Measurements from ENCODE around the gene IL1R1. TPM values are rescaled to one million over a fixed set of nuclear protein-coding genes. Genes with fewer than 3 reads are reported as not detected.
A peak's percentile ranks its signal among the peaks of the same experiment; 100 is the strongest.

IL1R1 gene, protein sequence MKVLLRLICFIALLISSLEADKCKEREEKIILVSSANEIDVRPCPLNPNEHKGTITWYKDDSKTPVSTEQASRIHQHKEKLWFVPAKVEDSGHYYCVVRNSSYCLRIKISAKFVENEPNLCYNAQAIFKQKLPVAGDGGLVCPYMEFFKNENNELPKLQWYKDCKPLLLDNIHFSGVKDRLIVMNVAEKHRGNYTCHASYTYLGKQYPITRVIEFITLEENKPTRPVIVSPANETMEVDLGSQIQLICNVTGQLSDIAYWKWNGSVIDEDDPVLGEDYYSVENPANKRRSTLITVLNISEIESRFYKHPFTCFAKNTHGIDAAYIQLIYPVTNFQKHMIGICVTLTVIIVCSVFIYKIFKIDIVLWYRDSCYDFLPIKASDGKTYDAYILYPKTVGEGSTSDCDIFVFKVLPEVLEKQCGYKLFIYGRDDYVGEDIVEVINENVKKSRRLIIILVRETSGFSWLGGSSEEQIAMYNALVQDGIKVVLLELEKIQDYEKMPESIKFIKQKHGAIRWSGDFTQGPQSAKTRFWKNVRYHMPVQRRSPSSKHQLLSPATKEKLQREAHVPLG
- total RNA-seq, result 100 to 1,000 TPM in 1 of 4 donors, 10 to 100 TPM in 3; 51.1 to 141 (median 70.9) TPM

DNA sequence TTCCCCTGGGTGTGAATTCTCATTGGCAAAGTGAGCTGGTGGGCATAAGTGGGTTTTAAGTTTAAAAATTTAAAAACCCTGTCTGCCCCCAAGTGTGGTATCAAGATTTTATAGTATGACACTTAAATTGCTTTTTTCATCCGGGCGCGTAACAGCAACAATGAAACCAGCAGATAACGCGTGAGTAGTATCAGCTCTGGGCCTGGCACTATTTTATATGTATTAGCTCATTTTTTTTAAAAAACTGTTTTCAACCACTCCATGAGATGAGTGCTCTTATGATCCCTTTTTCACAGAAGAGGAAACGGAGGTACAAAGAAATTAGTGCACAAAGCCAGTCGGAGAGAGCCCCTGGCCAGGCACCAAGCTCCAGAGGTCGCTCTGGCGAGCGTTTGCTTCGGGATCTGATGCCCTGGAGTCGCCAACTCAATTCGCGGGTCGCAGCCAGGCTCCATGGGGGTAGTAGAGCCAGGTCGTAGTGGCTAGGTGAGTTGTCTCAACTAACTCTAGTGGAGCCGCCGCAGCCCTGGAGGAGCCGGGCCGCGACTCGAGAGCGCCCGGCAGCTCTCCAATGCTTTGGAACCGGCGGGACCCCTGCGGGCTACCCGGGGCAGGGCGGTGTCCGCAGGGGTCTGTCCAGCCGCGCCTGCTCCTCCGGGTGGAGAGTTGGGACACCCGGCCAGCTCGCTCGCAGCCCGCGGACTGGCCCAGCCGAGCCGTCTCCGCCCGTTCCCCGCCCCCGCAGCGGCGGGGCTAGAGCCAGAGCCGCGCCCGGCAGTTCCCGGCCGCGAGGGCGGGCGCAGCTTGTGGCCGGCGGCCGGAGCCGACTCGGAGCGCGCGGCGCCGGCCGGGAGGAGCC is at the start of gene IL1R1:
IL1R1 (plus strand) TSS at position 777 of the 859 bp plus-strand sequence. CDS start 14,979 bp downstream, outside the sequence.
- H3K9me3 ChIP-seq, result peaks cover 0 to 23% (median 0%) of the 10 kb centered on the region in 3 donors
- H3K4me3 ChIP-seq, result peak within 1 kb of the TSS; percentile 69 to 83
- peak; percentile 90 to 91 for TF ChIP-seq POLR2A (IDR thresholded peaks at IDR 0.05)
- TF ChIP-seq, protein P1, sequence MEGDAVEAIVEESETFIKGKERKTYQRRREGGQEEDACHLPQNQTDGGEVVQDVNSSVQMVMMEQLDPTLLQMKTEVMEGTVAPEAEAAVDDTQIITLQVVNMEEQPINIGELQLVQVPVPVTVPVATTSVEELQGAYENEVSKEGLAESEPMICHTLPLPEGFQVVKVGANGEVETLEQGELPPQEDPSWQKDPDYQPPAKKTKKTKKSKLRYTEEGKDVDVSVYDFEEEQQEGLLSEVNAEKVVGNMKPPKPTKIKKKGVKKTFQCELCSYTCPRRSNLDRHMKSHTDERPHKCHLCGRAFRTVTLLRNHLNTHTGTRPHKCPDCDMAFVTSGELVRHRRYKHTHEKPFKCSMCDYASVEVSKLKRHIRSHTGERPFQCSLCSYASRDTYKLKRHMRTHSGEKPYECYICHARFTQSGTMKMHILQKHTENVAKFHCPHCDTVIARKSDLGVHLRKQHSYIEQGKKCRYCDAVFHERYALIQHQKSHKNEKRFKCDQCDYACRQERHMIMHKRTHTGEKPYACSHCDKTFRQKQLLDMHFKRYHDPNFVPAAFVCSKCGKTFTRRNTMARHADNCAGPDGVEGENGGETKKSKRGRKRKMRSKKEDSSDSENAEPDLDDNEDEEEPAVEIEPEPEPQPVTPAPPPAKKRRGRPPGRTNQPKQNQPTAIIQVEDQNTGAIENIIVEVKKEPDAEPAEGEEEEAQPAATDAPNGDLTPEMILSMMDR (IDR thresholded peaks at IDR 0.05), result peak in 2 of 4 experiments; percentile 14 to 26
- TF ChIP-seq POLR2AphosphoS5 (IDR thresholded peaks at IDR 0.05), result peak; percentile 77
- TF ChIP-seq EP300 (IDR thresholded peaks at IDR 0.05), result no peak
- peaks cover 0 to 41% (median 6%) of the 10 kb centered on the region in 3 donors for H3K4me1 ChIP-seq
- 31 to 57% methylated on average over 6 to 9 of the region's 65 CpGs for WGBS, 2 donors (ENCODE audit: low coverage in 1 of 2)
- H3K27ac ChIP-seq, result peak within 1 kb of the TSS; percentile 89 to 92 (median 90)
- no peaks in the 10 kb centered on the region for H3K27me3 ChIP-seq
- peak; percentile 95 for ATAC-seq
- H3K36me3 ChIP-seq, result peaks cover 0 to 23% of the 10 kb centered on the region in 2 donors

DNA sequence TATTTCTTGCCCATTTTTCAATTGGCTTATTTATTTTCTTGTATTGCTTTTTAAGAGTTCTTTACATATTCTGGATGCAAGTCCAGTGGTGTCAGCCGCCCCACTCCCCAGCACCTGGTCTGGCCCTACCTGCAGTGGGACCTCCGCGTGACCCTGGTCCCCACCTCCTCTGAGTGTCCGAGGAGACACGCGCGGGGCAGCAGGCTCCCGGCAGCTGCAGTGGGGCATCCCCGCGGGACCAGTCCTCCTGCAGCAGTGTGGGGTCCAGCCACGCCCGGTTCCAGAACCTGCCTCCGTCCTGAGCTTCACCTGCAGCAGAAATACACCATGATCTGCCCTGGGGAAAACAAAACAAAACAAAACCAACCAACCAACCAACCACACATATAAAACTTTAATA is 48.9 kb upstream of the IL1R1 start:
- WGBS, 2 donors (ENCODE audit: low coverage in 1 of 2), result 93 to 96% methylated on average over 3 to 5 of the region's 13 CpGs
- no peak for ATAC-seq
- TF ChIP-seq, protein P1 (IDR thresholded peaks at IDR 0.05), result no peak
- TF ChIP-seq POLR2AphosphoS5 (IDR thresholded peaks at IDR 0.05), result no peak
- TF ChIP-seq EP300 (IDR thresholded peaks at IDR 0.05), result no peak
- TF ChIP-seq POLR2A (IDR thresholded peaks at IDR 0.05), result no peak
- no peak overlapping the region for H3K27ac ChIP-seq
- H3K9me3 ChIP-seq, result no peaks in the 10 kb centered on the region
- H3K36me3 ChIP-seq, result no peaks in the 10 kb centered on the region
- H3K4me1 ChIP-seq, result no peaks in the 10 kb centered on the region
- no peak overlapping the region for H3K4me3 ChIP-seq
- no peaks in the 10 kb centered on the region for H3K27me3 ChIP-seq

DNA sequence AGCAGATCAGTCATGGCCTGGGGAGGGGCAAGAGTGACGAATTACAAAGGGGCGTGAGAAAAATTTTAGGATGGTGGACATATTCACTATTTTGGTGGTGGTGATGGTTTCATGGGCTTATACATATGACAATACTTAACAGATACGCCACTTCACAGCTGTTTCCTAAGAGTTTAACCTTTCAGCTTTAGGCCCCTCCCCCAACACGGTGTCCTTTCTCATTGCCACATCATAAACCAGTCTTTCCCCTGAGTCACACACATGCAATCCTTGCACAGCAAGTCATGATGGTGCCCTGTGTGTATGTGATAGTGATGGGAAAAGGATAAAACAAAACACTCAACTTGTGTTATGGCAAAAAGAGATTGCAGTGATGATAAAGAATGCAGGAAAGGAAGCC is 47.6 kb upstream of the IL1R1 start:
- TF ChIP-seq, protein P1 (IDR thresholded peaks at IDR 0.05), result no peak
- TF ChIP-seq POLR2A (IDR thresholded peaks at IDR 0.05), result no peak
- peak; percentile 31 for TF ChIP-seq POLR2AphosphoS5 (IDR thresholded peaks at IDR 0.05)
- ATAC-seq, result no peak
- Histone ChIP-seq H3K27me3 (no peaks in the 10 kb centered on the region), H3K27ac (no peak overlapping the region), H3K4me1 (no peaks in the 10 kb centered on the region), H3K36me3 (no peaks in the 10 kb centered on the region), H3K9me3 (no peaks in the 10 kb centered on the region), H3K4me3 (no peak overlapping the region)
- 67 to 71% methylated on average over 4 of the region's 4 CpGs for whole genome bisulfite sequencing, 2 donors (ENCODE audit: low coverage in 1 of 2)

DNA sequence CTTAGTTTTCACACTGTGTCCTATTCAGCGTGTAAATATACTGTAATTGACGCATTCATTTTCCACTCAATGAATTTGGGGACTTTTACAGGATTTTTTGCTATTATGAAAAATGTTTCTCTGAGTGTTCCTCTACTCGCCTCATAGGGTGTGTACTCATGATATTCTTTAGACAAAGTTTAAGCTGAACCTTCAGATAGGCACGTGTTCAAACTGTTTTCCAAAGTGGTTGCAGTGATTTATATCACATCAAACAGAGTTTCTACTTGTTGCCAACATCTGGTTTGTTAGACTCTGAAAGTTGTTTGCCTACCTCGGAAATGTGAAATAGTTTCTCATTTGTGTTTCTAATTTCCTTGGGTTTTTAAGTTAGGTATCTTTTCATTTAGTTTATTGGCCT is 46.4 kb upstream of the IL1R1 start:
- TF ChIP-seq EP300 (IDR thresholded peaks at IDR 0.05) (no peak), POLR2AphosphoS5 (IDR thresholded peaks at IDR 0.05) (no peak), POLR2A (IDR thresholded peaks at IDR 0.05) (no peak)
- TF ChIP-seq, protein P1 (IDR thresholded peaks at IDR 0.05), result no peak
- H3K27me3 ChIP-seq, result no peaks in the 10 kb centered on the region
- WGBS, 2 donors (ENCODE audit: low coverage in 1 of 2), result 82 to 100% methylated on average over 2 to 5 of the region's 5 CpGs
- H3K4me3 ChIP-seq, result no peak overlapping the region
- H3K9me3 ChIP-seq, result no peaks in the 10 kb centered on the region
- H3K27ac ChIP-seq, result no peak overlapping the region
- no peaks in the 10 kb centered on the region for H3K4me1 ChIP-seq
- H3K36me3 ChIP-seq, result no peaks in the 10 kb centered on the region
- no peak for ATAC-seq
